NCI-H82 (cell line): Measurements from ENCODE around the gene TMEM208.

ENCODE experiments used
- DNase-seq: peaks from one replicate; lab custom pipeline; 2025; lab: John Stamatoyannopoulos, UW

Gene TMEM208

DNA sequence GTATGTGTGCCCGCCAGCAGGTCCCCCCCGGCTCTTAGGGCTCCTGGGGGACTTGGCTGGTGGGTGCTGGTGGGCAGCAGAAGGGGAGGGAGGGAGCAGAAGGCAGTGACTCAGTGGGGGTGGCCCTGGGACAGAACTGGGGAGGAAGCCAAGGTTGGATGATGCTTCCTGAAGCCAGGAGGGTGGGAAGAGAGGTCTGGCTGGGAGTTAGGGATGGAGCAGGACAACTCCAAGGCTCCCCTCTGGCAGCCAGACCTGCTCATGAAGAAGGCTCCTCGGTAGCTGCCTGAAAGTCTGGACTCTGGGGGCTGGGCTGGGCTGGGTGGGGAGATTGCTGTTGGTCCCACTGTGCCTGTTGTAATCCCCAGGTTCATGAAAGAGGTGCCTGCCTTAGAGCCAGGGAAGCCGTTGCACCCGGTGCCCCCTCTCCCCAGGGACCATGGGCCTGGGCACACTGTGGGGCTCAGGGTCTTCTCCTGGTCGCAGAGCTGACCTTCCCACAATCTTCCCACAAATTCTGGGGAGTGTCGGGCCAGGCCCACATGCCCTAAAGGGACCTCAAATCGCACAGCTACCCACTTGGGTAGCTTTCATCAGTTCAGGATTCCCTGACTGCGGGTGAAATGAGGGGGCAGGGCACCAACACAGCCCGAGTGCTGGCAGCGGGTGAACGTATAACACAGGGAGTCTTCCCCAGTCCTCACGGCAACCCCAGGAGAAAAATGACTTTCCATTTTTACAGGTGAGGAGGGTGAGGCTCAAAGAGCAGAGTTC is 51.3 kb downstream of the TMEM208 start:
- DNase-seq = no peak
